GM06990 (cell line): ENCODE measurements around the gene PTPRN2.

Source experiments
- DNase-seq: peaks from one replicate; pipeline ENCODE4 v3.0.0-alpha.2; 2011; ENCODE audit not compliant: insufficient read length; ENCODE audit errors: extremely low read depth
- H3K27me3 ChIP-seq: replicated peaks from 2 replicates; pipeline ENCODE4 v1.6.0; 2011; ENCODE audit warnings: low read length; ENCODE audit not compliant: control insufficient read depth, insufficient read depth
- H3K36me3 ChIP-seq: 2 replicates; pipeline ENCODE4 v1.5.1; 2011; ENCODE audit warnings: low read length; ENCODE audit not compliant: control insufficient read depth, insufficient read depth
- H3K4me3 ChIP-seq: replicated peaks from 2 replicates; pipeline ENCODE4 v1.5.1; 2011; ENCODE audit warnings: low read depth, mild to moderate bottlenecking, control low read depth, low read length
- CTCF ChIP-seq: IDR thresholded peaks from 2 replicates; pipeline ENCODE4 v1.5.1; 2011; ENCODE audit warnings: low read length, control low read depth, mild to moderate bottlenecking, inconsistent platforms; ENCODE audit not compliant: insufficient read depth, poor library complexity, severe bottlenecking

The PTPRN2 gene

GRCh38 chr7:157794746-157795065, 792.9 kb downstream of the PTPRN2 start:
- TF ChIP-seq CTCF: no peak
- no peaks in the 10 kb centered on the region for H3K27me3 ChIP-seq
- no peaks in the 10 kb centered on the region for H3K36me3 ChIP-seq
- H3K4me3 ChIP-seq: no peak overlapping the region
- DNase-seq: no peak

GRCh38 chr7:157793973-157794745, 793.5 kb downstream of the PTPRN2 start:
- no peak for TF ChIP-seq CTCF

GRCh38 chr7:157793087-157793353, 794.6 kb downstream of the PTPRN2 start:
- DNase-seq: no peak
- no peaks in the 10 kb centered on the region for H3K36me3 ChIP-seq
- TF ChIP-seq CTCF: no peak
- H3K4me3 ChIP-seq: no peak overlapping the region
- no peaks in the 10 kb centered on the region for H3K27me3 ChIP-seq

More at GRCh38 chr7:157793973-157794745, 793.5 kb downstream of the PTPRN2 start:
- no peak for DNase-seq
- Histone ChIP-seq H3K4me3 (no peak overlapping the region), H3K27me3 (no peaks in the 10 kb centered on the region), H3K36me3 (no peaks in the 10 kb centered on the region)

GRCh38 chr7:157792241-157793086, 795.2 kb downstream of the PTPRN2 start:
- Histone ChIP-seq H3K27me3 (no peaks in the 10 kb centered on the region), H3K36me3 (no peaks in the 10 kb centered on the region), H3K4me3 (no peak overlapping the region)
- DNase-seq: no peak
- no peak for TF ChIP-seq CTCF

GRCh38 chr7:157791666-157792065, 796.0 kb downstream of the PTPRN2 start:
- H3K27me3 ChIP-seq: no peaks in the 10 kb centered on the region
- DNase-seq: no peak
- no peak for TF ChIP-seq CTCF
- no peaks in the 10 kb centered on the region for H3K36me3 ChIP-seq
- H3K4me3 ChIP-seq: no peak overlapping the region

GRCh38 chr7:157791261-157791660, 796.4 kb downstream of the PTPRN2 start:
- no peak overlapping the region for H3K4me3 ChIP-seq
- H3K36me3 ChIP-seq: no peaks in the 10 kb centered on the region
- no peak for DNase-seq
- H3K27me3 ChIP-seq: no peaks in the 10 kb centered on the region
- no peak for TF ChIP-seq CTCF
